ENCODE results near the gene CLNK.

The CLNK gene

DNA sequence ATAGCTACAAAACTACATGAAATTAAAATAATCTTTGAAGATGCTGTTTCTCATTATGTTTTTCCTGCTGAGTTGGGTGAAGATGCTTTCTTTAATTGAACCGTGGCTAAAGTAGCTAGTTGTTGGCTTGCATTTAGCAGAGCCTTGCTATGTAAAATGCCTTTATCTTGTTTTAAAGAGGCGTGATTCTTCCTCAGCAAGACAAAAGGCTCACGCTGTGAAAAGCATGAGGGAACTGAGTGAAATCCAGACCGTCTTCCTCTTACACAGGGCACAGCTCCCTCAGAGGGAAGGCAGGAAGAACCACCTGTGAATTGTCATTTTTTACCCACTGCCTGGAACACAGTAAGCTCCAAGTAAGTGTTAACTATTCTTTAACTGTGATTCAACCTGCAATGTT is 188.4 kb downstream of the CLNK start:
- no peak for DNase-seq

DNA sequence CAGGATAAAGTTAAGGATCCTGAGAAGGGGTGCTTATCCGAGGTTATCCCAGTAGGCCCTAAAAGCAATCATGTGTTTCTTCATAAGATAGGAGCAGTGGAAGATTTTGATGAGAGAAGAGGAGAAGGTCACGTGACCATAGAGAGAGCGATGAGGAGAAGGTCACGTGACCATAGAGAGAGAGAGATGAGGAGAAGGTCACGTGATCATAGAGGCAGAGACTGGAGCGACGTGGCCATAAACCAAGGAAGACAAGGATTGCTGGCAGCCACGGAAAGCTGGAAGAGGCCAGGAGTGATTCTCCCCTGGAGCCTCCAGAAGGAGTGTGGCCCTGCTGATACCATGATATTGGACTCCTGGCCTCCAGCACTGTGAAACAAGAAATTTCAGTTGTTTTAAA is 188.9 kb downstream of the CLNK start:
- no peak for DNase-seq

DNA sequence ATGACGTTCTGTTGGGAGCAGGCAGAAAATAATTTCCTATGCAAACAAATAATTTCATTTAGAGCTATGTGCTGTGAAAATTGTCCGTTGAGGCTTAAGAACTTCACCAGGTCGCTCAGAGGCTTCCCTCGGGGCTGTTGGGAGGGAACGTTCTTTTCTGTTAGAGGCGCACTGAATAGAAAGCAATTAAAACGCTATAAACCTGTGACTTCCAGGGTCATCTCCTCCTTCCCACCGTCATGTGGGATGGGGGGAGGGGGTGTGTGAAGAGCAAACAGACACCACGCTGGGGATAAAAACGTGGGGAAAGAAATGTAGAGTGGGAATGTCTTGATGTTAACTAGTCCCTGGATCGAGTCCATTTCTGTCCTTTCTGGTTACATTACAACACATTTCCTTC is 192.1 kb downstream of the CLNK start:
- no peak for DNase-seq

DNA sequence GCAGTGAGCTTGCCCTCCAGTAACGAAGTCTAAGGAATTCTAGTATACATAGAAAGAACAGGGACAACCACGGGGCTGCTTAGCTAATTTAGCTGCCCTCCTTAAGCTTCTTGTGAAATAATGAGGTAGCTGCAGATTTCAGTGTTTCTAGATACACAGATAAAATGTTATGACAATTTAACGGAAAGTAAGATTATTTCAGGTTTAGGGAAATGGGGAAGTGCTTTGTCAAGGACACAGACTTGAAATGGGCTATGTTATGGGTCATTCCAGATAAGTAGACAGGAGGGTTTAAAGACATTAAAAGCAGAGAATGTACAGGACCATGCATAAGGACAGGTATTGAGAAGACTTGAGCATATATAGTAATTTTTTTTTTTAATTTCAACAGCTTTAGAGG is 193.2 kb downstream of the CLNK start:
- DNase-seq: no peak

DNA sequence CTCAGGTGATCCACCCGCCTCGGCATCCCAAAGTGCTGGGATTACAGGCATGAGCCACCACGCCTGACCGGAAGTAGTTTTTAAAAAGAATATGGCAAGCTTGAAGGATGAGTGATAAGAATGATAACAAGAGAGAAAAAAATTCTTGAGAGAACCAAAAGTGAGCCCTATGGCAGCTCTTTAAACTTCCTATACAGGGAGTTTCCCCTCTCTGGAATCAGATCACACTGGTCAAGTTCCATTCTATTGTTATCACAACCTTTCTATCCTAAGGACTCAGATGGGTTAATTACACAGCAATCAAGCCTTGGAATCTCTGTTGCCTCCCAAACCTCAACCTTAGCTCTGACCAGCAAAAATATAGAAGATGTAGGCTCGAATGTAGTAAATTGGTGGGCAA is 193.6 kb downstream of the CLNK start:
- DNase-seq: no peak

DNA sequence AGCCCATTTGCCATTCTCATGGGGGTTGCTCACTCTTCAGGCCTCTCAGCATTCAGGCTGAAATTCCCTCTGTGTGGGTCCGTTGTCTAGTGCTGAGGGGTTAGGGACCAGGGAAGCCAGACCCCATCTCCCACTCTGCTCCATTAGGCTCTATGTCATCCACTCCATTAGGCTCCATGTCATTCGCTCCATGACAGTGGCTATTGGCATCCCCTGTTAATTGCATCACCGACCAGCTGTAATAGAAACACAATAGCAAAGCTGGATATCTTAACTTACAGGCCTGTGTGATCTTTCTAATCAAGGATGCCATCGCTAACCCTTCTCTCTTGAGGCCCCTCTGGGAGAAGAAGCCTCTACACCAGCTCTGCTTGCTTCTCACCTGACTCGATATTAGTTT is 201.7 kb downstream of the CLNK start:
- DNase-seq: no peak

DNA sequence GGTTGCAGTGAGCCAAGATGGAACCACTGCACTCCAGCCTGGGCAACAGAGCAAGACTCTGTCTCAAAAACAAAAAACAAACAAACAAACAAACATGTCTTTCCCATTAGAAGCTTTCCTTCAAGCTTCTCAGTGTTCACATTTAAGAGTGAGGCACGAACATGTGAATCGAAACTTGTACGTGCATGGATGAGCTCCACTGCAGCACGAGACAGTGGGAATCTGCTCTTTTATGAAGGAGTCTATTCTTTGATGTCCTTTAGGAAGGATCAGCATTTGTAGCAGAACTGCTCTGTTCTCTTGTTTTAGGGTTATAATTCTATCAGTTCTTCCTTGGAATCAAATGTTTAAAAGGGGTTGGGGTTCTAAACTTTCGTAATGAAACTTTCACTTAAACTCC is 204.0 kb downstream of the CLNK start:
- no peak for DNase-seq

DNA sequence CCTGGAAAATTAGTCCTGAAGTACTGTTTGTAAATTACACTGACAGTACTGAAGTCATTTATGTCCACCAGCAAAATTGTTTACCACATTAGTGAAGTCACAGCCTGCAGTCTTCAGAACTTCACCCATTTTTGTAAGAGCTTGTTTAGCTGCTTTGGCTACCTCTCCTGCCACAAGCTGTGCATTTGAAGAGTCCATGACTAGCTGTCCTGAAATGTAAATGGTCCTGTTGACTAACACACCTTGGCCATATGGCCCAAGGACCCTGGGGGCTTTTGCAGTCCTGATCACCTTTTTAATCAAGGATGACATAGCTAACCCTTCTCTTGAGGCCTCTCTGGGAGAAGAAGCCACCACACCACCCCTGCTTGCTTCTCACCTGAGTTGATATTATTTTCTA is 205.9 kb downstream of the CLNK start:
- no peak for DNase-seq

DNA sequence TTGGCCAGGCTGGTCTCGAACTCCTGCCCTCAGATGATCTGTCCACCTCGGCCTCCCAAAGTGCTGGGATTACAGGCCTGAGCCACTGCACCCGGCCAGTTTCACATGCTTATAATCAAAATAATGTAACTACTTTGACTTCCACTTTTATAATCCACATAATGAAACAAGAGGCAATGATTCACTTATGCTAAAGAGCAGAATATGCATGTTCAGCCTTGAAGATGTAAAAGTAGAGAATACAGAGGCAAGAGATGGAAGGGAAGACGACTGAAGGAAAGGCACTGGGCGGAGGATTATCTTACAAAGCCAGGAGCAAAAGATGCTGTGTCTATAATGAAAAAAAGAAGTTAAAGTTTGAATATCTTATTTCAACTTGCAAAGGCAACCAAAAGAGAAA is 214.1 kb downstream of the CLNK start:
- no peak for DNase-seq

DNA sequence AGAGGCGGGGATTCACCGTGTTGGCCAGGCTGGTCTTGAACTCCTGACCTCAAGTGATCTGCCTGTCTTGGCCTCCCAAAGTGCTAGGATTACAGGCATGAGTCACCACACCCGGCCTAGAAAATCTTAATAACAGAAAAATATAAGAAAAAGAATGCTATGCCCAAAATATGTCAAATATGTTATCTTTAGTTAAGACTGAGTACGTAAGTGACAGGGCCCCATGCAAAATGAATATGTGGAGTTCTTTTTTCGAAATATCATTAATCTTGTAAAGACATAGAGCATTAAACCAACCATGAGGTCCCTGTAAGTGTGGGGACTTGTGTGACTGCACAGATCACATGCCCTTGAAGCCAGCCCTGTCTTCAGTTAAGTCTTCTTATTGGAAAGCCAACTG is 218.4 kb downstream of the CLNK start:
- DNase-seq: no peak

DNA sequence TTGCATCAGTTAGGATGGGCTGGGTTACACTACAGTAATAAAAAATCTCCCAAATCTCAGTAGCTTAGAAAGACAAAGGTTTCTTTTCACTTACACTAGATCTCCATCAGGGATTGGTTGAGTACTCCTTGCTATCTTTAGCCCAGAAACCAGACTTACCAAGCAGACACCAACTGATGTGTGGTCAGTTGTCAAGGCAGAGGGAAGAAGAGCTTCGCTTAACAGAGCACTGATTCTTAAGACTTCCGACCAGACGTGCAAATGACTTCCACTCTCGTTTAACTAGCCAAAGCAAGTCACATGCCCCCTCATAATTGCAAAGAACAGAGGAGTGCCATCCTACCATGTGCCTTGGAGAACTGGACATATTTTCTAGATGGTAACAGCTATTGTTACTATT is 221.7 kb downstream of the CLNK start:
- DNase-seq: no peak

DNA sequence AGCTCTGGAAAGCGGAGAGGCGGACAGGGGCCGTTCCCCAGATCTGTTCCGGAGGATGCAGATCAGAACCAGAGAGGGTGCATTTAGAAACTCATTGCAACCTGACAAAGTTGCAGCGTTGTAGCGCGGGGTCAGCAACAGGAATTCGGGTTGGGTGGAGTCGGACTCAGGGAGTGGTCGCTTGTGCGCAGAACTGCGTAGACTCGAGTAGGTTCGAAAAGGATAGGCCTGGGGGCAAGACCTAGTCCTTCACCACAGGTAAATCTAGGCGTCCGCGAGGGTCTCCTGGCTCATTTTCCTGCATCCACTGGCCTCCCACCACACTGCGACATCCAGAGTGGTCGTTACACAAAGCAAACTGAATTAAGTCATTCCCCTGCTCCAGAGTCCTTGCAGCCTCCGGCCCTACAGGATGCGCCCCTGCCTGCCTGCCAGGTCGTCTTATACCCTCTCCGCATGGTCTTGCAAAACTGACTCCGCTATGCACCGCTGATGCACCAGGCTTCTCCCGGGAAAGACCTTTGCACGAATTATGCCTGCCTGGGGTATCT is 222.6 kb downstream of the CLNK start:
- no peak for DNase-seq

DNA sequence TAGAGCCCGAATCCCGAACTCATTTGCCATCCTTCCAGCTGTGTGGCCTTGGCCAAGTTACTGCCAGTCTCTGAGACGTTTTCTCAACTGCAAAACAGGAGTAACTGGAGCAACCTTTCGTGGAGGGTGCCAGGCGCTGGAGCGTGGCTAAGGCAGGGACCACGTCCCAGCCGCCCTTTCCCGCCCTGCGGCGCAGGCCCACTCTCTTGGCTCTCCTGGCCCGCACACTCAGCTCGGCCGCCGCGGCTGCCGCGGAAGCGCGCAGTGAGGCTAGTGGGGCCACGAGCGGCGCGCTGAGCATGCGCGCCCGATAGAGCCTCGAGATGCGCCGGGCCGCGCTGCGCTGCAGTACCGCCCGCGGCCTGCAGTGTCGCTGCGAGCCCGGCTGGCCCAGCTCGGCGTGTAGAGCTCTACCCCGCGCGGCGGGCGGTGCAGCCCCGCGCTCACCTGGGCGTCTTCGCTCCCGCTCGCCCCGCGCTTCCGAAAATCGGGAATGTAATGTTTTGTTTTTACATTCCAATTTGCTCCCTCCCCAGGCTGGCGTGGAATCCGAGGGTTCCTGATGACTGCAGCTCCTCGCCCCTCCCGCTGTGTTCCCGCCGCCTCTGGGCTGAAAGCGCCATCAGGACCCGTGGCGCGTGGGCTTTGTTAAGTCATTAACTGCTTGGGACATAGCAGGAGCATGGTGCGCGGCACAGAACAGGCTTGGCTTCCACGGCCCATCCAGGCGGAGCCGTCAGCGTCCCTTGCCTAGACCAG is 223.3 kb downstream of the CLNK start:
- DNase-seq: no peak

DNA sequence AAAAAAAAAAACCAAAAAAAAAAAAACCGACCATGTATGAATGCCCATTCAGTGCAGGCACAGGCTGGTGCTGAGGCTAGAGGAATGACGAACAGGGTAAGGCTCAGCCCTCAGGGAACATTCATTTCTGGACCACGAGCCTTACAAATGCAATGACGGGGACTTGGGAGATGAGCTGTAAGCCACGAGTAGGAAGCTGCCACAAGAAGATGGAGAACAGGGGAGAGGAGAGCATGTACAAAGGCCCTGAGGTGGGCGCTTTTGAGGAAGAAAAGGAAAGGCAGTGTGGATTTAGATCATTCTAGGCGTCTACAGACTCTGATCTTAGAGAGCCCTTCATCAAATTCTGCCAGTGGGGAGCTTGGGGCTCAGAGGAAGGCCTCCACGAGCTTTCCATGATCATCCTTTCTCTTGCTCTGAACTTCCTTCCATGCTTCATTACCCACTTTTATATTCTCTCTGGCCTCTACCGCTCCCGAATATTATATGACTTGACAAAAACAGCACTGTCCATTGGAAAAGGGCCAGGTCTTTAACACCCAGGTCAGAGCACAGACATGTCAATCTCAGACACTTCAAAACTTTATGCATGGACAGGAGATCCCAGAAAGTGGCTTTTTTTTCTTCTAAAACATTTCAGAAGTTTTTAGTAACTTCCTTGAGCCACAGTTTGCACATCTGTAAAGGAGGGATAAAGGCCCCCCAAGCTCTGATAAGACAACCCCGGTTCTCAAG is 224.1 kb downstream of the CLNK start:
- no peak for DNase-seq

DNA sequence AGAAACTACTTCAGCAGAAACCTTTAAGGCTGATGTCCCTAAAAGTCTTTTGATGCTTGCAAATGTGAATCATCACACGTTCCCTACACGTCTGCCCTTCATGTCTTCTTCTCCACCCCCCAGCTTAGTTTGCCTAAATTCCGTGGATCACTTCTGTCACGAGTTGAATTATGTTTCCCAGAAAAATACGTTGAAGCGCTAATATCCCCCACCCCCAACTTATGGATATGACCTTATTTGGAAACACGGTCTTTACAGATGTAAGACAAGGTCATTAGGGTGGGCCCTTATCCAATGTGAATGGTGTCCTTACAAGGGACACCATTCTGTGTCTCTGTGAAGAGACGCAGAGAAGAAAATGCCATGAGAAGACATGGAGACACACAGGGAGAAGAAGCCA is 225.3 kb downstream of the CLNK start:
- no peak for DNase-seq

DNA sequence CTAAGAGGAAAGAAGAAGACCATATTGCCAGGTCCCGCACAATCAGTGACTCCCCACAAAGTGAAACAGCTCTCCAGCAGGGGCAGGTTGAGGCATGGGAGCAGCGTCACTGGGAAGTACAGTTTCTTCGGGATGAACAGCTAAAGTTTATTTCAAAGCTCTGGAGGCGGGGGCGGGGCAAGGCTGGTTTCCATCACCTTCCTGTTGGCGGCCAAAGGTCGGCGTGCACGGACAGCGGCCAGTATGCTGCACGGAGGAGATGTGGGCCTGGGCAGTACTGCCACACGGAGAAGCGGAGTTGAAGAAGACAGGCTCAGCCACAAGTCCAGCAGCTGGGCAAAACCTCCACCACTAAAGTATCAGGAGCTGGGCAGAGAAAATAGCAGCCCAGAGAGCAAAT is 226.4 kb downstream of the CLNK start:
- DNase-seq: no peak

DNA sequence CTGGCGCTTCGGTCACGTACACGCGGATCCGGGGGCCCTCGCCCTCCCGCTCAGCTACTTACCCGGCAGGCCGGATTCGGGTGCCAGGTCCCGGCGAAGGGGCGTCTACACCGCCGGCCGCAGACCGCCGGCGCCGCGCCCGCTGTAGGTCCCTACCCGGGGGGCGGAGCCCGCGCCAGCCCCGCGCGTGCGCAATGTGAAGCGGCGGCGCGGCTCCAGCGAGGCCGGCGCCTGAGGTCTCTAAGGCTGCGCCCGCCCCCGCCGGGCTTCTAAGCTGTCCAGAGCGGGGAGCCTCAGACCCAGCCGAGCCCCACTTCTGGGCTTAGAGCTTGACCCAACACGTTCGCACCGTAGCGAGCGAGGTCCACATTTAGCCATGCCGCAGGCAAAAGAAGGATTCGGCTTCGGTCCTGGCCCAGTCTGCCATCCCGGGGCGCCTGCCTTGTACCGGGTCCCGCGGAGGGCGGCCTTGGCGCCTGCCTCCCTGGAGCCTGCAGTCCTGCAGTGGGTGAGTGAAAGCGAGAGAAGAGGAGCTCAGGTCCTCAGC is 227.2 kb downstream of the CLNK start, which contains the start of gene ZNF518B:
TSS of gene ZNF518B (minus strand) at position 172 of the 547 bp plus-strand sequence. CDS start 11,098 bp downstream, outside the sequence.
- DNase-seq: peak; percentile 28

DNA sequence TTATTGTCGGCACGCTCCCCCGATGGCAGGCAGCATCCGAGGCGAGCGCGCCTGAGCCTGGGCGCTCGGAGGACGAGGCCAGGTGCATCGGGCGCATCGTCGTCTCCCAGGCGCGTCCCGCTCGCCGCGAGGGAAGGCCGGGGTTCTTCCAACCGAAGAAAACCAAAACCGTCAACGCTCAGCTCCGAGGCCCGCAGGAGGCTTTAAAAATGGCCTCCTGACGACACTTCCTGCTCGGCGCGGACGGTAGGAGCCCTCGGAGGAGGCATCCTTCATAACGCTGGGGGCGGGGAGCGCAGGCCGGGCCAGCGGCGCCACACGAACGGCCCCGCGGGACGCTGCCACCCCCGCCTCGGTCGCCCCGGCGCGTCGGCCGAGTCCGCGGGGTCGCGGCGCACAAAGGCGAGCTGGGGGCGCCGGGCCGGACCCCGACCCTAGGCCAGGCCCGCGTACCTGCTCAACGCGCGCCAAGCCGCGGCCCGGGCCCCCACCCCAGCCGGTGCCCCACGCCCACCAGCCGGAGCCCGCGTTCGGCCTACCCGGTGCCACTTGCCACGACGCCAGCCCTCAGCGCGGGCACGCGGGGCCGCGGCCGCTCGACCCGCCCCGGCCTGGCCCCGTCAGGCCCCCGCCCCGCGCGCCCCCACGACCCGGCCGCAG is 227.8 kb downstream of the CLNK start:
- no peak for DNase-seq

DNA sequence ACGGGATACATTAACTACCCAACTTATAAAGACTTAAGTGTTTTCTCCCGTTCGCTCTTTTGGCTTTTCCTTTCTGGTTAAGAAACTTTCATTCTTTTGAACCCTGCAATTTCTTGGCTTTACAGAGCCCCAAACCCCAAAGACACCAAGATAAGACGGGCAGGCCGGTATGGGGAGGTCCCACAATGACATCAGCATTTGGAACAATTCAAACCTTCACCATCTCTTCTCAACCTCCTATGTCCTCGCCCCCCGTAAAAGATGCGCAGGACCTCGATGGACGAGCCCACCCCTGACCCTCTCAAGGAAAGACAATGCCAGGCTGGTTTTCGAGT is 228.3 kb downstream of the CLNK start:
- DNase-seq: no peak

DNA sequence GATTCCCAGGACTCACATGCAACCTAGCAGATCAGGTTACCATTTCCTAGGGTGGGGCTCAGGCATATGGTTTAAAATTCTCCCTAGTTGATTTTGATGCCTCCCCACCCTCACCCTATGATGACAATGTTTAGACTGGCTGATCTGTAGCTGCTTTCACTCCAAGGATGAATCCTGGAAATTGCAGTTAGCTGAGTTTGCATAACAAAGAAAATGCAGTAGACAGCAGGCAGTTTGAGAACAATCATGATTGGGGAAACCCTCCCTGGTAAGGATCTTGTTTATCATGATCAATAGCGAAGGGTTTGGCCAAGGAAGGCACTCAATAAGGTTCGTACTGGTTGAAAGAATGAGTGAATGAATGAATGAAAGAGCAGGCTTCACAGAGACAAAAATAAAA is 229.4 kb downstream of the CLNK start:
- no peak for DNase-seq

DNA sequence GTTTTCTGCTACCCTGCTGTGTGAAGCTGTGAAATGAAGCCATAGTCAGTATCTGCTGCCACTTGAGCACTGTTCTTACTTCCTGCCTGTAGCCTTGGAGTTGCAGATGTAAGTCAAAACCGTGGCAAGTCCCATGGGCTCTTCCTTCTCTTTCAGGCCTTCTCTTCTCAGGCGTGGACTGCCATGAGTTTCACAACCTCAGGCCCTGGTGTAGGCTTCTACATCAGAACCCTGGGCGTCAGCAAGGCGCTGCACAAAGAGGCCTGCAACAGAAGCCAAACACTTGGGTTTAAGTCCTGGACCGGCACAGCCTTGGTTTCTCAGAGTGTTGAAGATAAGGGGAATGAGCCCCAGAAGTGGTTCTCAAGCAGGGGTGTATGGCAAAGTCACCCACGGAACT is 229.8 kb downstream of the CLNK start:
- DNase-seq: no peak

DNA sequence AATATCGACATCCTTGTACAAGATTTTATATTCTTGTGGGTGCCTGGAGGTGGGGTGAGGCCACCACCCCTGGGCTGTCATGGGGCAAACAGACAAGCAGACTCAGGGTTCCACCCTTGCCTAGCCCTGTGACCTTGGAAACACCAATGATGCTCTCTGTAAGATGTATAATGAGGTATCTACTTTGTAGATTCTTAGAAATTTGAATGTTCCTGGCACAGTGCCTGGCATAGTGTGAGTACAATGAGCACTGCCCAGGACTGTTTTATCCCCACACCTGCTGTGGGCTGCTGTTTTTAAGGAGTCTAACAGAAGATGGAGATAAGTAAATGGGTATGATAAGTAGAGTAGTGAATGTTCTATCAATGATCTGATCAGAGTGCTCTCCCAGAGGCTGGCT is 230.4 kb downstream of the CLNK start:
- no peak for DNase-seq

DNA sequence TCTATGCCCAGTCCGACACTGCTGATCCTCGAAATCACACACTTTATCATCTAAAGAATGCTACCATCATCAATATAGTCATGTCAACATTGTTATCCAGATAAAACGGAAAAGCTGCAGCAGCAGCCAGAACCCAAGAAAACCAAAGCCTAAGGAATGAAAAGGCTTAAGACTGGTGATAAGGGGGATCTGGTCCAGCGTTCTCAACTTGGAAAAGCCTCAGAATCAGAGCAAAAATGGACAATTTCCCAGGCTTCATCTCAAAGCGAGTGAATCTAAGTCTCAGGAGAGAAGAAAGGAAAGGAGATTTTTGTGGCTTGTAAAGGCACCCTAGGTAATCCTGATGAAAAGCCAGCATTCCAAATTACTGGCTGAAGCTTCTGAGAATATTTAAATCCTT is 235.6 kb downstream of the CLNK start:
- DNase-seq: no peak

DNA sequence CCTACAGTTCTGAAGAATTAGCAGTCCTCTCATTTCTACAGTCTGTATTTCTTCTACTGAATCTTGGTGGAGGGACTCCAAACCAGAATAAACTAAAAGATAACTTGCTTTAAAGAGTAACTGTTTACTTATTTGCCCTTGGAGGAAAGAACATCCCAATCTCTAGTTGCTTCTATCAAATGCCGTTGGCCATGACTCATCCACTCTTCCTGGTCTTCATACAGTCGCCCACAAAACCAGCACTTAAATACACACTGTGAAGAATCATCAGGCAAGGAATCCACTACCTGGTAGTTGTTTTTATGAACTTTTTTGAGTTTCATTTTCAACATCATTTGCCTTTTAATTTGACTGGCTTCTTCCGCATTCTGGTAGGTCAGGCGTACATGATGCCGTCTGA is 241.6 kb downstream of the CLNK start:
- DNase-seq: no peak

Measured in GOT3 (cell line).